Measurements from ENCODE around the gene PLPP7. TPM values are rescaled to one million over a fixed set of nuclear protein-coding genes. Genes with fewer than 3 reads are reported as not detected.

The PLPP7 gene
- polyA plus RNA-seq, 2 donors = 0.47 to 0.73 TPM

DNA sequence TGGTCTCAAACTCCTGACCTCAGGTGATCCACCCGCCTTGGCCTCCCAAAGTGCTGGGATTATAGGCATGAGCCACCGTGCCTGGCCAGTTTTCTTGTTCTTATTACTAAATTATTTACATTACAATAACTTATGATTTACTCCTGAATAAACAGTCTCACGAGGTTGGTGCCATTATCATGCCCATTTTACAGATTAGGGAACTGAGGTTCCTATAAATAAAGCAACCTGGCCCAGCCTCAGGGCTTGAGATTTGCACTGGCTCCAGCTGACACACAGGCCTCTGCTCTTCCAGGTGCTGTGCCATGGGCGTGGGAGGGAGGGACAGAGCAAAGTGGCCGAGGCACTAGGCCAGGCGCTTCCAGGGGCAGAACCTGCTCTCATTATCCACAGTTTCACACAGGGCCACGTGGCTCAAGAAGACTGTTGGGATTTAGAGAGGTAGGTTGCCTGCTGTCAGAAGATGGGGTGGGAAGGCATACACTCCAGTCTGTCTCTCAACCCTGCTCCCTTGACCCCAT is 2.3 kb downstream of the PLPP7 start:
- Histone ChIP-seq H3K27me3 (ENCODE audit: control insufficient read depth in 1 of 2, insufficient read depth in 2 of 2, low read length in 2 of 2) (no peaks in the 10 kb centered on the region), H3K27ac (ENCODE audit: low read depth in 2 of 2, low read length in 1 of 2) (no peak overlapping the region), H3K9me3 (ENCODE audit: control insufficient read depth in 2 of 2, insufficient read depth in 1 of 2, low read depth in 1 of 2, low read length in 1 of 2) (no peaks in the 10 kb centered on the region), H3K4me1 (ENCODE audit: control insufficient read depth in 2 of 2, insufficient read depth in 2 of 2, low read length in 1 of 2) (peaks cover 0 to 1% of the 10 kb centered on the region in 2 donors), H3K36me3 (ENCODE audit: control insufficient read depth in 2 of 2, insufficient read depth in 2 of 2, low read length in 1 of 2) (no peaks in the 10 kb centered on the region), H3K4me3 (ENCODE audit: low read depth in 1 of 2, low read length in 2 of 2) (no peak overlapping the region)
- WGBS, 2 donors = 72 to 77% methylated on average over 7 of the region's 7 CpGs

DNA sequence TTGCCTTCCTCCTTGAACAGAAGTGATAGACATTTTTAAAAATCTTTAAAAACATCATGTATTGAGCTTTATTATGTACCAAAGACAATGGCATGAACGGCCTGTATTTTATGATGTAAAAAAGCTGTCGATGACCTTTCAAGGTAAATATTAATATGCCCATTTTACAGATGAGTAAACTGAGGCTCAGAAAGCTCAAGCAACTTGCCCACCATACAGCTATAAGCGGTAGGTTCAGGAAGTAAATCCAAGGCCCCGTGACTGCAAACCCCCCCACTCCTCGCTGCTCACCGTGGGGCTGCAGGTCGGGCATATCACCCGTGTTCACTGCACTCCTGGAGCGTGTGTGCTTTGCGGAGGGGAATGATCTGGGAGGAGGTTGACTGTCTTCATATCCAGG is 3.4 kb downstream of the PLPP7 start:
- Histone ChIP-seq H3K4me3 (ENCODE audit: low read depth in 1 of 2, low read length in 2 of 2) (no peak overlapping the region), H3K4me1 (ENCODE audit: control insufficient read depth in 2 of 2, insufficient read depth in 2 of 2, low read length in 1 of 2) (peaks cover 0 to 1% of the 10 kb centered on the region in 2 donors), H3K27me3 (ENCODE audit: control insufficient read depth in 1 of 2, insufficient read depth in 2 of 2, low read length in 2 of 2) (no peaks in the 10 kb centered on the region), H3K27ac (ENCODE audit: low read depth in 2 of 2, low read length in 1 of 2) (no peak overlapping the region), H3K9me3 (ENCODE audit: control insufficient read depth in 2 of 2, insufficient read depth in 1 of 2, low read depth in 1 of 2, low read length in 1 of 2) (no peaks in the 10 kb centered on the region), H3K36me3 (ENCODE audit: control insufficient read depth in 2 of 2, insufficient read depth in 2 of 2, low read length in 1 of 2) (no peaks in the 10 kb centered on the region)
- WGBS, 2 donors = 92 to 95% methylated on average over 10 of the region's 10 CpGs

DNA sequence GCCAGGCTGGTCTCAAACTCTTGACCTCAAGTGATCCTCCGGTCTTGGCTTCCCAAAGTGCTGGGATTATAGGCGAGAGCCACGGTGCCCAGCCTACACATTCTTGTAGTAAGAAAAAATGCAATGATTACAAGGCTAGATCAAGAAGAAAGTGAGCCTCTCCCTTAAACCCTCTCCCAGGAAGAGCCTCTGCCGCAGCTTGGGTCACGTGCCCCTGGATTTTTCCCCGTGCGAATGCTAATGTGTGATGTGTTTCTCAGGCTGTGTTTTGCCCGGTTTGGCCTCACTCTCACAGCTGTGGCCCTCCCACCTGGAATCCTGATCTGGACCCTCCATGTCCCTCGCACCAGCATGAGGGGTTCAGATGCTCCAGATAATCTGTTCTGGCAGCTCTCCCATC is 6.9 kb downstream of the PLPP7 start:
- Histone ChIP-seq H3K9me3 (ENCODE audit: control insufficient read depth in 2 of 2, insufficient read depth in 1 of 2, low read depth in 1 of 2, low read length in 1 of 2) (no peaks in the 10 kb centered on the region), H3K27ac (ENCODE audit: low read depth in 2 of 2, low read length in 1 of 2) (no peak overlapping the region), H3K4me1 (ENCODE audit: control insufficient read depth in 2 of 2, insufficient read depth in 2 of 2, low read length in 1 of 2) (no peaks in the 10 kb centered on the region), H3K27me3 (ENCODE audit: control insufficient read depth in 1 of 2, insufficient read depth in 2 of 2, low read length in 2 of 2) (no peaks in the 10 kb centered on the region), H3K4me3 (ENCODE audit: low read depth in 1 of 2, low read length in 2 of 2) (no peak overlapping the region), H3K36me3 (ENCODE audit: control insufficient read depth in 2 of 2, insufficient read depth in 2 of 2, low read length in 1 of 2) (no peaks in the 10 kb centered on the region)
- 76 to 79% methylated on average over 9 of the region's 9 CpGs for WGBS, 2 donors

DNA sequence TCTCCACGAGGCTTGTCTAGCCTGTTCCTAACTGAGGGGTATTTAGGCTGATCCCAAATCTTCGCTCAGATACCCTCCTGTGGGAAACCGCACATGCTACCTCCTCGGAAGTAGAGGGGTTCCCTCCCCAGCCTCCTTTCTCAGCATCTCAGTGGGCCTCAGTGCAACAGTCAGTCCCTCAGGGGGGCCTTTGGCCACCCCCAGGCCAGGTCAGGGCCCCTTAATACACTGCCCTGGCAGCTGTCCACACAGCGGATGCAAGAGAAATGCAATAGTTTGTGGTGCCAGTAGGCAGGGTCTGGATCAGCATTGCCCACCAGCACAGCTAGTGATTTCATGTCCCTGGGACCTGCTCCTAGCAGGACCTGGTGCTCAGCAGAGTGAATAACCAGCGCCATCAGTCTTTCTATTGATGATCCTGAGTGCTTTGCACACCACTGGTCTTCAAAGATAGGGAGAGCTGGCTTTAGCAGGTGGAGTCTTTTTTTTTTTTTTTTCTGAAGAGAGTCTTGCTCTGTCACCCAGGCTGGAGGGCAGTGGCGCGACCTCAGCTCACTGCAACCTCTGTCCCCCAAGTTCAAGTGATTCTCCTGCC is 7.5 kb downstream of the PLPP7 start:
- Histone ChIP-seq H3K36me3 (ENCODE audit: control insufficient read depth in 2 of 2, insufficient read depth in 2 of 2, low read length in 1 of 2) (no peaks in the 10 kb centered on the region), H3K9me3 (ENCODE audit: control insufficient read depth in 2 of 2, insufficient read depth in 1 of 2, low read depth in 1 of 2, low read length in 1 of 2) (no peaks in the 10 kb centered on the region), H3K27ac (ENCODE audit: low read depth in 2 of 2, low read length in 1 of 2) (no peak overlapping the region), H3K4me1 (ENCODE audit: control insufficient read depth in 2 of 2, insufficient read depth in 2 of 2, low read length in 1 of 2) (no peaks in the 10 kb centered on the region), H3K4me3 (ENCODE audit: low read depth in 1 of 2, low read length in 2 of 2) (no peak overlapping the region), H3K27me3 (ENCODE audit: control insufficient read depth in 1 of 2, insufficient read depth in 2 of 2, low read length in 2 of 2) (no peaks in the 10 kb centered on the region)
- 85% methylated on average over 8 of the region's 8 CpGs for WGBS, 2 donors

DNA sequence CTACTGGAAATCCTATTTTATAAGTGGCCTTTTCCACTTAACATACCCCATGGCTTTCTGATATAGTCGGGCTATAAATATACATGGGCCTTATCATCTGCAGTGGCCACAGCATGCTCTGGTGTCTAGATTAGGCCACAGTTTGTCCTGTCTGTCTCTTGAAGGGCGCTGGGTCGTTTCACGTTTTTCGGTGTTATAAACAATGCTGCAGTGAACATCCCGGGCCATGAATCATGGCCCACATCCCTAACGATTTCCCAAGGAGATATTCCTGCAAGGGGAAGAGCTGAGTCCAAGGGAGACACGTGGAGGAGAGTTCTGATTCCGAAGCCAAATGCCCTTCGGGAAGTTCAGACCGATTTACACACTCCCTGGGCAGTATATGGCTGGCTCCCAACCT is 8.4 kb downstream of the PLPP7 start:
- Histone ChIP-seq H3K27ac (ENCODE audit: low read depth in 2 of 2, low read length in 1 of 2) (no peak overlapping the region), H3K4me3 (ENCODE audit: low read depth in 1 of 2, low read length in 2 of 2) (no peak overlapping the region), H3K27me3 (ENCODE audit: control insufficient read depth in 1 of 2, insufficient read depth in 2 of 2, low read length in 2 of 2) (no peaks in the 10 kb centered on the region), H3K36me3 (ENCODE audit: control insufficient read depth in 2 of 2, insufficient read depth in 2 of 2, low read length in 1 of 2) (no peaks in the 10 kb centered on the region), H3K9me3 (ENCODE audit: control insufficient read depth in 2 of 2, insufficient read depth in 1 of 2, low read depth in 1 of 2, low read length in 1 of 2) (no peaks in the 10 kb centered on the region), H3K4me1 (ENCODE audit: control insufficient read depth in 2 of 2, insufficient read depth in 2 of 2, low read length in 1 of 2) (no peaks in the 10 kb centered on the region)
- 70 to 73% methylated on average over 11 of the region's 11 CpGs for WGBS, 2 donors

DNA sequence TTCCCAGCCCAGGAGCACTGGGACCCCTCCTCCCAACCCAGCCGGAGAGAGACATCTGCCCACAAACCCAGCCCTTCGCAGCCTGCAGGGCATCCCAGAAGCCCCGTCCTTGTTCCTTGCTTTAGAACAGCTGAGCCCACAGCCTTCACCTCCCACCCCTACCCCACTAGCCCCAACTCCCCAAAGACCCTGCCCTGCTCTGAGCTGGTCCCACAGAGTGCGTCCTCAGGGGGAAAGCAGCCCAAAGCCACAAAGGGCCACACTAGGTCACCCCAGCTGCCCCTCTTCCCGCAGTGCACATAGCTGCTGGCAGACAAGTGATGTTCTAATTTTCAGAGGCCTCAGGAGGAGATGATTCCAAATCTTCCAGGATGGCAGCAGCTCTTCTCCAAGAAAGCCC is 8.8 kb downstream of the PLPP7 start:
- Histone ChIP-seq H3K27me3 (ENCODE audit: control insufficient read depth in 1 of 2, insufficient read depth in 2 of 2, low read length in 2 of 2) (no peaks in the 10 kb centered on the region), H3K4me3 (ENCODE audit: low read depth in 1 of 2, low read length in 2 of 2) (no peak overlapping the region), H3K9me3 (ENCODE audit: control insufficient read depth in 2 of 2, insufficient read depth in 1 of 2, low read depth in 1 of 2, low read length in 1 of 2) (no peaks in the 10 kb centered on the region), H3K27ac (ENCODE audit: low read depth in 2 of 2, low read length in 1 of 2) (no peak overlapping the region), H3K4me1 (ENCODE audit: control insufficient read depth in 2 of 2, insufficient read depth in 2 of 2, low read length in 1 of 2) (no peaks in the 10 kb centered on the region), H3K36me3 (ENCODE audit: control insufficient read depth in 2 of 2, insufficient read depth in 2 of 2, low read length in 1 of 2) (no peaks in the 10 kb centered on the region)
- WGBS, 2 donors = 78 to 84% methylated on average over 5 of the region's 5 CpGs

DNA sequence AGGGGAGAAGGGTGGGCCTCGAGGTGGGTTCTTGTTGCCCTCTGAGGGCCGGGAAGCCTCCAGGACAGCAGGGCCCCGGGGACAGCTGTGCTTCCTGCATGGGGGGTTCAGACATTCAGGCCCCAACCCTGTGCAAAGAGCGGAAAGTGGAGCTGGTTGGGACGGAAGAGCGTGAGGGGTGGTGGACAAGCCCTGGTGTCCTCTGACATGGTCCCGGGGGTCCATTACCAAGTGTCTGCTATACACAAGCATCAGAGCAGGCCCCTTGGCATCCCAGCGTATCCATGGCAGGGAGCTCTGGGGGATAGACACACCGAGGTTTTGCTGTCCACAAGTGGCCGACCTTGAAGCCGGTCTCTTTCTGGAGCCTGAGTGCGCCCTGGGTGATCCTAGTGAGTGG is 9.3 kb downstream of the PLPP7 start:
- Histone ChIP-seq H3K36me3 (ENCODE audit: control insufficient read depth in 2 of 2, insufficient read depth in 2 of 2, low read length in 1 of 2) (no peaks in the 10 kb centered on the region), H3K9me3 (ENCODE audit: control insufficient read depth in 2 of 2, insufficient read depth in 1 of 2, low read depth in 1 of 2, low read length in 1 of 2) (no peaks in the 10 kb centered on the region), H3K4me3 (ENCODE audit: low read depth in 1 of 2, low read length in 2 of 2) (no peak overlapping the region), H3K27me3 (ENCODE audit: control insufficient read depth in 1 of 2, insufficient read depth in 2 of 2, low read length in 2 of 2) (no peaks in the 10 kb centered on the region), H3K27ac (ENCODE audit: low read depth in 2 of 2, low read length in 1 of 2) (no peak overlapping the region), H3K4me1 (ENCODE audit: control insufficient read depth in 2 of 2, insufficient read depth in 2 of 2, low read length in 1 of 2) (no peaks in the 10 kb centered on the region)
- 87 to 92% methylated on average over 12 of the region's 12 CpGs for WGBS, 2 donors

DNA sequence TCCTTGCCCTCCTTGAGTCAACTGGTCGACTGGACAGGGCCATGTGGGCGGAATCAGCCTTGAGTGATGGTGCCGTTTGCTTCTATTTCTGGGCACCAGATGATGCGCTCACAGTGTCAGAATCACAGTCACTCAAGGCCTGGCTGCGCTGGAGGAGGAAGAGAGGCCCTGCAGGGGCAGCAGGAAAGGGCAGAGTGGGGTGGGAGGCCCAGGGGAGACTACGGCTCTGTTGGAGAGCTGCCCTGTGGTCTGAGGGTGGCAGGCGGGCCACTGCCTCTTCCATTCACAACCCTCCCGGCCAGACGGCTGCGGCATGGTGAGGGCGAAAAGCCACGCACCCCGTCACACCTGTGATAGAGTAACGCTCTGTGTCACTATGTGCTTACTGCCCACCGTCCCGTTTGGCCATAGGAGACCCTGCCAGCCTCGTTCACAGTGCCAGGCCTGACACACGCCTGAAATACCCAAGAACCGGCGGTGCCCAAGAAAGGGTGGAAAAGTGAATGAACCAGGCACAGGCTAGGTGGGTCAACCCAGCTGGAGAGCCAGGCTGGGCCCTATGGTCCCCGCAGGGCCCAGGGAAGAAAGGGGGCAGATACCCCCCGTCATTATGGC is 9.9 kb downstream of the PLPP7 start:
- 70 to 85% methylated on average over 22 of the region's 22 CpGs for WGBS, 2 donors
- no peak overlapping the region for H3K4me3 ChIP-seq (ENCODE audit: low read depth in 1 of 2, low read length in 2 of 2)
- no peaks in the 10 kb centered on the region for H3K36me3 ChIP-seq (ENCODE audit: control insufficient read depth in 2 of 2, insufficient read depth in 2 of 2, low read length in 1 of 2)
- no peak overlapping the region for H3K27ac ChIP-seq (ENCODE audit: low read depth in 2 of 2, low read length in 1 of 2)
- H3K27me3 ChIP-seq (ENCODE audit: control insufficient read depth in 1 of 2, insufficient read depth in 2 of 2, low read length in 2 of 2) = no peaks in the 10 kb centered on the region
- no peaks in the 10 kb centered on the region for H3K9me3 ChIP-seq (ENCODE audit: control insufficient read depth in 2 of 2, insufficient read depth in 1 of 2, low read depth in 1 of 2, low read length in 1 of 2)
- H3K4me1 ChIP-seq (ENCODE audit: control insufficient read depth in 2 of 2, insufficient read depth in 2 of 2, low read length in 1 of 2) = no peaks in the 10 kb centered on the region

DNA sequence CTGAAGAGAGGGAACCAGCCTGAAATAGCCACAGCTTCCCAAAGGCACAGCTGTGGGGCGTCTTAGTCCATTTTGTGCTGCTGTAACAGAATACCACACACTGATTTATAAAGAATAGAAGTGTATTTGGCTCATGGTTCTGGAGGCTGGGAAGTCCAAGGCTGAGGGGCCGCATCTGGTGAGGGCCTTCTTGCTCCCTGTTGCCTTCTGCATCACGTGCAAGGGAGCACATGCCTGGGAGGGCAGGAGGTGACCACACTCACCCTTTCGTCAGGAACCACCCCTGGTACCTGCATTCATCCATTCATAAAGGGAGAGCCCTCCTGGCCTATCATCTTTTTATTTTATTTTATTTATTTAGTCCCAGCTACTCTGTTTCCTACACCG is 10.4 kb downstream of the PLPP7 start:
- Histone ChIP-seq H3K4me3 (ENCODE audit: low read depth in 1 of 2, low read length in 2 of 2) (no peak overlapping the region), H3K27me3 (ENCODE audit: control insufficient read depth in 1 of 2, insufficient read depth in 2 of 2, low read length in 2 of 2) (no peaks in the 10 kb centered on the region), H3K4me1 (ENCODE audit: control insufficient read depth in 2 of 2, insufficient read depth in 2 of 2, low read length in 1 of 2) (no peaks in the 10 kb centered on the region), H3K27ac (ENCODE audit: low read depth in 2 of 2, low read length in 1 of 2) (no peak overlapping the region), H3K36me3 (ENCODE audit: control insufficient read depth in 2 of 2, insufficient read depth in 2 of 2, low read length in 1 of 2) (no peaks in the 10 kb centered on the region), H3K9me3 (ENCODE audit: control insufficient read depth in 2 of 2, insufficient read depth in 1 of 2, low read depth in 1 of 2, low read length in 1 of 2) (no peaks in the 10 kb centered on the region)
- WGBS, 2 donors = 71 to 77% methylated on average over 5 of the region's 5 CpGs

DNA sequence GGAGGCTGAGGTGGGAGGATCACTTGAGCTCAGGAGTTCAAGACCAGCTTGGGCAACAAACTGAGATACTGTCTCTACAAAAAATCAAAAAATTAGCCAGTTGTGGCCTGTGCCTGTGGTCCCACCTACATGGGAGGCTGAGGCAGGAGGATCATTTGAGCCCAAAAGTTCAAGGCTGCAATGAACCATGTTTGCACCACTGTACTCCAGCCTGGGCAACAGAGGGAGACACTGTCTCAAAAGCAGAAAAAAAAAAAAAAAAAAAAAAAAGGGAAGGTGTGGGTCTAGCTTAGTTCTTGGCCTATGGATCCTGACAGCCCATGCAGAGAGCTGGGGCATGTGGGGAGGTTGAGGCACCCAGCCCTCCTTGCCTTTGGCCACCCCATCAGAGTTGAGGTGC is 10.9 kb downstream of the PLPP7 start:
- no peaks in the 10 kb centered on the region for H3K27me3 ChIP-seq (ENCODE audit: control insufficient read depth in 1 of 2, insufficient read depth in 2 of 2, low read length in 2 of 2)
- H3K27ac ChIP-seq (ENCODE audit: low read depth in 2 of 2, low read length in 1 of 2) = no peak overlapping the region
- no peak overlapping the region for H3K4me3 ChIP-seq (ENCODE audit: low read depth in 1 of 2, low read length in 2 of 2)
- H3K4me1 ChIP-seq (ENCODE audit: control insufficient read depth in 2 of 2, insufficient read depth in 2 of 2, low read length in 1 of 2) = no peaks in the 10 kb centered on the region
- no peaks in the 10 kb centered on the region for H3K9me3 ChIP-seq (ENCODE audit: control insufficient read depth in 2 of 2, insufficient read depth in 1 of 2, low read depth in 1 of 2, low read length in 1 of 2)
- no peaks in the 10 kb centered on the region for H3K36me3 ChIP-seq (ENCODE audit: control insufficient read depth in 2 of 2, insufficient read depth in 2 of 2, low read length in 1 of 2)
